ENCODE data around the gene LRPPRC. TPM values are rescaled to one million over a fixed set of nuclear protein-coding genes. Genes with fewer than 3 reads are reported as not detected.

The LRPPRC gene
- total and polyA plus RNA-seq, 9 of the 15 experiments (the other 6 are each of a cell fraction or from before 2014, with no cell fraction given) = 41.5 to 214 (median 138) TPM

DNA sequence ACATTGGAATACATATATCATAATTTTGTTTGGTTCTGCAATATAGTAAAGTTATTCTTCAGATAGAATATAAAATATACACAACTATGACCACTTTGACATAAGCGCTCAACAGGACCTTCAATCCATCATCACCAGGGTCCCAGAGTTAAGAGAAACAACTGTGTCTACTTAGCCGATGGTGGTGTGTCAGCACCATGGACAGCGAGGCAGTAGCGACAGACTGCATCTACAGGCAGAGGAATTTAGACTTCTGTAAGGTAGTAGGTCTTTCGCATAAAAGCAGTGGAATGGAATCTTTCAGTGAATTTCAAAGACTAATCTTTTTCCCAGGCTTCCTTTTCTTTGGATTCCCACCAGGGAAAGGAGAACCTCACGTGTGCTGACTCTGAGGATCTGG lies 20.5 kb upstream of the LRPPRC start (continued):
- TF ChIP-seq ZNF584 (CRISPR knock-in tag; IDR thresholded peaks at IDR 0.05; ENCODE audit: low read depth) (no peak), ZNF766 (CRISPR knock-in tag; conservative IDR thresholded peaks at IDR 0.05) (peak; percentile 77)

GRCh38 chr2:44015239-44015638 lies 19.4 kb upstream of the LRPPRC start:
- Histone ChIP-seq H3K27me3 (ENCODE audit: control insufficient read depth in 2 of 2, insufficient read depth in 2 of 2, low read length in 2 of 2) (peaks cover 5 to 7% of the 10 kb centered on the region in 2 experiments; a peak in 4 of 5 replicates), H3K9ac (ENCODE audit: insufficient read depth in 1 of 2, low read depth in 2 of 2, low read length in 2 of 2) (no peak overlapping the region), H3K4me3 (no peak overlapping the region), H3K27ac (ENCODE audit: extremely low read depth, low read depth, low read length) (no peak overlapping the region), H3K9me1 (ENCODE audit: control insufficient read depth, insufficient read depth, low read length) (no peaks in the 10 kb centered on the region), H3K9me3 (replicated peaks; ENCODE audit: control insufficient read depth, insufficient read depth, low read depth, low read length) (no peaks in the 10 kb centered on the region), H3K4me2 (ENCODE audit: insufficient read depth, low read length) (no peak overlapping the region), H3K36me3 (ENCODE audit: control insufficient read depth, insufficient read depth, low read length) (no peaks in the 10 kb centered on the region), H3K79me2 (ENCODE audit: control insufficient read depth, insufficient read depth, low read length) (no peaks in the 10 kb centered on the region), H2AFZ (ENCODE audit: low read depth, low read length) (no peak overlapping the region), H4K20me1 (replicated peaks; ENCODE audit: control insufficient read depth, insufficient read depth, low read length) (no peaks in the 10 kb centered on the region), H3K4me1 (replicated peaks in 1 of 2; ENCODE audit: control insufficient read depth in 2 of 2, insufficient read depth in 2 of 2, low read length in 2 of 2) (no peaks in the 10 kb centered on the region)
- DNase-seq (ENCODE audit: extremely low read depth in 1 of 4, low spot score in 3 of 4) = no peak
- intact Hi-C loops (cut with micrococcal nuclease) = no loop called here
- no peak for FAIRE-seq
- 5% methylated on average over 4 of the region's 4 CpGs for WGBS (ENCODE audit: insufficient coverage, low coverage, missing lambda C conversion rate)
- ChIA-PET CTCF (ENCODE audit: low intra/inter-chr PET ratio) (no interaction called here), POLR2A (interaction anchor here (0.6 to 0.7 kb wide), 2 partner anchors 286 to 942 kb away, joined by 3 to 4 read pairs; no protein-coding TSS in a partner anchor)
- no TSS peak for BruUV-seq (replicated peaks)
- no peak for ATAC-seq
- in situ Hi-C loops (cut with MboI) = no loop called here
- no peak for TF ChIP-seq ARID2 (IDR thresholded peaks at IDR 0.05)
- TF ChIP-seq GMEB1 (CRISPR knock-in tag; IDR thresholded peaks at IDR 0.05) = no peak
- TF ChIP-seq, protein P1, sequence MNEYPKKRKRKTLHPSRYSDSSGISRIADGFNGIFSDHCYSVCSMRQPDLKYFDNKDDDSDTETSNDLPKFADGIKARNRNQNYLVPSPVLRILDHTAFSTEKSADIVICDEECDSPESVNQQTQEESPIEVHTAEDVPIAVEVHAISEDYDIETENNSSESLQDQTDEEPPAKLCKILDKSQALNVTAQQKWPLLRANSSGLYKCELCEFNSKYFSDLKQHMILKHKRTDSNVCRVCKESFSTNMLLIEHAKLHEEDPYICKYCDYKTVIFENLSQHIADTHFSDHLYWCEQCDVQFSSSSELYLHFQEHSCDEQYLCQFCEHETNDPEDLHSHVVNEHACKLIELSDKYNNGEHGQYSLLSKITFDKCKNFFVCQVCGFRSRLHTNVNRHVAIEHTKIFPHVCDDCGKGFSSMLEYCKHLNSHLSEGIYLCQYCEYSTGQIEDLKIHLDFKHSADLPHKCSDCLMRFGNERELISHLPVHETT (CRISPR knock-in tag; conservative IDR thresholded peaks at IDR 0.05 in 1 of 2, IDR thresholded peaks at IDR 0.05 in 1 of 2) = no peak
- TF ChIP-seq ZHX1 (conservative IDR thresholded peaks at IDR 0.05; ENCODE audit: low read length) = no peak
- no peak for TF ChIP-seq MTA3 (IDR thresholded peaks at IDR 0.05; ENCODE audit: borderline replicate concordance)
- TF ChIP-seq NFE2L1 (tag; IDR thresholded peaks at IDR 0.05; ENCODE audit: borderline replicate concordance, low read depth) = no peak
- TF ChIP-seq ZBTB43 (CRISPR knock-in tag; IDR thresholded peaks at IDR 0.05) = no peak
- no peak for TF ChIP-seq HDAC2 (IDR thresholded peaks at IDR 0.05)
- no peak for TF ChIP-seq STAT5B (CRISPR knock-in tag; IDR thresholded peaks at IDR 0.05)
- TF ChIP-seq PRMT5 (CRISPR knock-in tag; IDR thresholded peaks at IDR 0.05) = no peak
- no peak for TF ChIP-seq RAD21 (CRISPR knock-in tag; conservative IDR thresholded peaks at IDR 0.05 in 1 of 2, IDR thresholded peaks at IDR 0.05 in 1 of 2)
- TF ChIP-seq SRF (CRISPR knock-in tag; IDR thresholded peaks at IDR 0.05) = no peak

Data from K562 (cell line).